Omental fat pad (tissue), 4 donors: ENCODE data around the gene DOCK4. TPM values are rescaled to one million over a fixed set of nuclear protein-coding genes. Genes with fewer than 3 reads are reported as not detected.

Experiments used
- ATAC-seq: fragments of 150-250 bp; one replicate; pipeline ENCODE4 v1.9.1; 2016; ENCODE audit warnings: mild to moderate bottlenecking, moderate library complexity; ENCODE audit not compliant: low FRiP score
- DNase-seq: peaks from one replicate; pipeline ENCODE4 v3.0.0-alpha.2; 2019; ENCODE audit warnings: low spot score
- total RNA-seq, 4 donors: library from RNA; depleted of rRNA; stranded (reverse); fragments of >200 nt; gene quantifications; one replicate each; pipeline ENCODE4 v1.1.0, GENCODE V29; 2016
- TF ChIP-seq, protein P1 (sequence below), 3 donors: fragments of 450-650 bp; IDR thresholded peaks; one replicate each; pipeline ENCODE4 v1.5.1; 2016 to 2017; ENCODE audit warnings: antibody characterized with exemption in 3 of 3, mild to moderate bottlenecking in 3 of 3, moderate library complexity in 2 of 3

The DOCK4 gene
- total RNA-seq, 4 donors from 2014 or later: 47.5 to 86.9 (median 59.7) TPM

- TF ChIP-seq, protein P1, sequence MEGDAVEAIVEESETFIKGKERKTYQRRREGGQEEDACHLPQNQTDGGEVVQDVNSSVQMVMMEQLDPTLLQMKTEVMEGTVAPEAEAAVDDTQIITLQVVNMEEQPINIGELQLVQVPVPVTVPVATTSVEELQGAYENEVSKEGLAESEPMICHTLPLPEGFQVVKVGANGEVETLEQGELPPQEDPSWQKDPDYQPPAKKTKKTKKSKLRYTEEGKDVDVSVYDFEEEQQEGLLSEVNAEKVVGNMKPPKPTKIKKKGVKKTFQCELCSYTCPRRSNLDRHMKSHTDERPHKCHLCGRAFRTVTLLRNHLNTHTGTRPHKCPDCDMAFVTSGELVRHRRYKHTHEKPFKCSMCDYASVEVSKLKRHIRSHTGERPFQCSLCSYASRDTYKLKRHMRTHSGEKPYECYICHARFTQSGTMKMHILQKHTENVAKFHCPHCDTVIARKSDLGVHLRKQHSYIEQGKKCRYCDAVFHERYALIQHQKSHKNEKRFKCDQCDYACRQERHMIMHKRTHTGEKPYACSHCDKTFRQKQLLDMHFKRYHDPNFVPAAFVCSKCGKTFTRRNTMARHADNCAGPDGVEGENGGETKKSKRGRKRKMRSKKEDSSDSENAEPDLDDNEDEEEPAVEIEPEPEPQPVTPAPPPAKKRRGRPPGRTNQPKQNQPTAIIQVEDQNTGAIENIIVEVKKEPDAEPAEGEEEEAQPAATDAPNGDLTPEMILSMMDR (IDR thresholded peaks at IDR 0.05): no peak
- ATAC-seq (no peak), DNase-seq (no peak)
Observed at GRCh38 chr7:112022128-112022527, 184.1 kb downstream of the DOCK4 start.

GRCh38 chr7:112021379-112022044 lies 184.7 kb downstream of the DOCK4 start:
- DNase-seq (no peak), ATAC-seq (no peak)
- TF ChIP-seq, protein P1 (IDR thresholded peaks at IDR 0.05): no peak

- TF ChIP-seq, protein P1 (IDR thresholded peaks at IDR 0.05): no peak
- DNase-seq (no peak), ATAC-seq (no peak)
Observed at GRCh38 chr7:112020800-112021199, 185.4 kb downstream of the DOCK4 start.

DNA sequence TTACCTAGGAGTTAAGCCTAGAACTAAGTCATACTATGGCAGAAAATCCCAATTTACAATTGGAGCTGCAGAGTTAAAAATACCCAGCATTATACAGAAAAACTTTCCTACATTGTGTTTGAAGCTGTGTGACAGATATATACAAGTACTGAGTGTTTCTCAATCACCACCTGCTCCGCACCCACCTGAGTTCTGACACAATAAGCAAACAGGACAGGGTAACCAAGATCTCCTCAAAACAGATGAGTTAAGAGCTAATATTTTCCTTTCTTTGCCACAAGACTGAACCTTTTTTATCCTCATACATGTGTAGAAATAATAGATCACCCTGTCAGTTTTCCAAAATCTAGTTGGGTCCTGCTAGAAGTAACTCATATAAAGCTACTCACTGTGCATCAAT lies 186.3 kb downstream of the DOCK4 start:
- ATAC-seq: no peak
- TF ChIP-seq, protein P1 (IDR thresholded peaks at IDR 0.05): no peak
- no peak for DNase-seq

- TF ChIP-seq, protein P1 (IDR thresholded peaks at IDR 0.05): no peak
- ATAC-seq: no peak
- DNase-seq: no peak
Observed at GRCh38 chr7:112018305-112019030, 187.7 kb downstream of the DOCK4 start.

- no peak for ATAC-seq
- TF ChIP-seq, protein P1 (IDR thresholded peaks at IDR 0.05): no peak
- no peak for DNase-seq
Observed at GRCh38 chr7:112015146-112015545, 191.1 kb downstream of the DOCK4 start.

- DNase-seq (no peak), ATAC-seq (no peak)
- TF ChIP-seq, protein P1 (IDR thresholded peaks at IDR 0.05): no peak
Observed at GRCh38 chr7:112014347-112014746, 191.9 kb downstream of the DOCK4 start.
